PC-3 (cell line): ENCODE data around the gene PNLIPRP2. TPM values are rescaled to one million over a fixed set of nuclear protein-coding genes. Genes with fewer than 3 reads are reported as not detected.

Experiments
- ATAC-seq: fragments of 200-7000 bp; cut with Tn5 transposase; 2 replicates; pipeline ENCODE4 v1.9.1; 2020; ENCODE audit warnings: mild to moderate bottlenecking, moderate library complexity
- BruUV-seq: library from RNA; stranded (reverse); fragments of 400-500 nt; replicated peaks from 2 replicates; lab custom pipeline; 2021; lab: Mats Ljungman, UMichigan
- CTCF ChIA-PET: fragments of 300-600 bp; sonication (Branson Sonifier 250); formaldehyde crosslinking; loops from one replicate; lab custom pipeline; 2022; ENCODE audit warnings: antibody characterized with exemption; lab: Charles Lee
- POLR2A ChIA-PET: fragments of 300-600 bp; sonication (Branson Sonifier 250); formaldehyde crosslinking; loops from one replicate; lab custom pipeline; 2022; ENCODE audit warnings: antibody characterized with exemption; ENCODE audit not compliant: unreplicated experiment; lab: Charles Lee
- DNase-seq: peaks from one replicate; pipeline ENCODE4 v3.0.0-alpha.2; 2015
- H2AFZ ChIP-seq: fragments of 300-600 bp; sonication (generic); 2 replicates; pipeline ENCODE4 v1.6.0; 2016; ENCODE audit warnings: antibody characterized with exemption, low read length
- H3F3A ChIP-seq: fragments of 300-600 bp; sonication (generic); one replicate; pipeline ENCODE4 v1.6.0; 2017; ENCODE audit warnings: antibody characterized with exemption, low read length, control low read depth, mild to moderate bottlenecking; ENCODE audit not compliant: unreplicated experiment
- H3K27ac ChIP-seq: fragments of 300-600 bp; sonication (generic); 2 replicates; pipeline ENCODE4 v1.5.1; 2016; ENCODE audit warnings: mild to moderate bottlenecking, low read length
- H3K27me3 ChIP-seq: fragments of 300-600 bp; sonication (generic); 2 replicates; pipeline ENCODE4 v1.6.1; 2016; ENCODE audit warnings: low read length, mixed read lengths
- H3K36me3 ChIP-seq: fragments of 300-600 bp; sonication (generic); 2 replicates; pipeline ENCODE4 v1.6.1; 2016; ENCODE audit warnings: low read depth, mixed run types, low read length, mixed read lengths
- H3K4me1 ChIP-seq: fragments of 300-600 bp; sonication (generic); 2 replicates; pipeline ENCODE4 v1.5.1; 2016; ENCODE audit warnings: low read length; ENCODE audit not compliant: insufficient read depth
- H3K4me2 ChIP-seq: fragments of 300-600 bp; sonication (generic); 2 replicates; pipeline ENCODE4 v1.6.0; 2016; ENCODE audit warnings: low read length
- H3K4me3 ChIP-seq: fragments of 300-600 bp; sonication (generic); 2 replicates; pipeline ENCODE4 v1.5.1; 2016; ENCODE audit warnings: mild to moderate bottlenecking, low read length, mixed read lengths
- H3K79me2 ChIP-seq: fragments of 300-600 bp; sonication (generic); 2 replicates; pipeline ENCODE4 v1.6.1; 2017; ENCODE audit warnings: low read length, mixed read lengths
- H3K9ac ChIP-seq: fragments of 300-600 bp; sonication (generic); 2 replicates; pipeline ENCODE4 v1.6.0; 2016; ENCODE audit warnings: mild to moderate bottlenecking, low read length
- H3K9me2 ChIP-seq: fragments of 300-600 bp; sonication (generic); replicated peaks from 2 replicates; pipeline ENCODE4 v1.6.1; 2016; ENCODE audit warnings: mixed run types, low read length, mixed read lengths
- H3K9me3 ChIP-seq: fragments of 300-600 bp; sonication (generic); 2 replicates; pipeline ENCODE4 v1.6.1; 2016; ENCODE audit warnings: low read length, mixed read lengths
- H4K20me1 ChIP-seq: fragments of 300-600 bp; sonication (generic); 2 replicates; pipeline ENCODE4 v1.6.1; 2016; ENCODE audit warnings: low read length, mixed read lengths
- CTCF ChIP-seq: fragments of 300-600 bp; sonication (generic); conservative IDR thresholded peaks from 2 replicates; pipeline ENCODE4 v1.5.1; 2017; ENCODE audit warnings: antibody characterized with exemption, low read depth, mild to moderate bottlenecking, low read length
- EZH2 ChIP-seq: fragments of 300-600 bp; sonication (generic); IDR thresholded peaks from one replicate; pipeline ENCODE4 v1.6.1; 2017; ENCODE audit warnings: antibody characterized with exemption, mild to moderate bottlenecking, low read length; ENCODE audit not compliant: unreplicated experiment
- EZH2phosphoT487 ChIP-seq: fragments of 300-600 bp; sonication (generic); IDR thresholded peaks from 2 replicates; pipeline ENCODE4 v1.6.1; 2018; ENCODE audit warnings: mild to moderate bottlenecking, antibody characterized with exemption, low read length, borderline replicate concordance
- intact Hi-C: fragments of 100-400 bp; cut with micrococcal nuclease; formaldehyde crosslinking; loops from 2 replicates; pipeline ENCODE4 v1.9.0; 2023
- total RNA-seq: library from RNA; depleted of rRNA; stranded (reverse); fragments of >200 nt; gene quantifications from 2 replicates; pipeline ENCODE4 v1.2.3, GENCODE V29; 2014

Gene PNLIPRP2
- total RNA-seq, 1 experiment from 2014 or later, result not detected

DNA sequence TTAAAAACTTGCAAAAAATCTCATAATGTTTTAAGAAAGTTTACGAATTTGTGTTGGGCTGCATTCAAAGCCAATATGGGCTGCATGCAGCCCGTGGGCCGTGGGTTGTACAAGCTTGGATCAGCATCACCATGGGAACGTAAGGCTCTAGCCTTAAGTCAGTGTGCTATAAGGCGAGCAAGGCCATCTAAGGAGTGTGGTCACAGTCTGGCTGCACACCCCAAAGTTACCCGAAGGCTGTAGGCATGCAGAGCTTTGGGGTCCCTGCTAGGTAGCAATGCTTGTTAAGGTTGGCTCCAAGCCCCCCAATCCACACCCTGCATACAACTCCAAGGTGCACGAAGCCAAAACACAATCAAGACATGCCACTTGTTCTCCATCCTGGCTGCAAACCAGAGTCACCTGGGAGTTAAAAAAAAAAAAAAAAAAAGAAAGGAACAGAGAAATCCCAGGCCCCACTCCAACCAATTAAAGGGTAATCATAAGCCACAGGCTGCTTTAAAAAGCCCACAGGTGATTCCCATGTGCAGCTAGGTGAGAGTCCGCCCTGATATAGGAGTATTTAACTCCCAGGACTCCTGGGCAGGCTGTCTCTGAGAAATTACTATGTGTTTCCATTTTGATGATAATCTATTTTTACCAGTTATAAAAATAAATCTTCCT lies 8.5 kb upstream of the PNLIPRP2 start:
- BruUV-seq, result no TSS peak
- no peak overlapping the region for H2AFZ ChIP-seq

DNA sequence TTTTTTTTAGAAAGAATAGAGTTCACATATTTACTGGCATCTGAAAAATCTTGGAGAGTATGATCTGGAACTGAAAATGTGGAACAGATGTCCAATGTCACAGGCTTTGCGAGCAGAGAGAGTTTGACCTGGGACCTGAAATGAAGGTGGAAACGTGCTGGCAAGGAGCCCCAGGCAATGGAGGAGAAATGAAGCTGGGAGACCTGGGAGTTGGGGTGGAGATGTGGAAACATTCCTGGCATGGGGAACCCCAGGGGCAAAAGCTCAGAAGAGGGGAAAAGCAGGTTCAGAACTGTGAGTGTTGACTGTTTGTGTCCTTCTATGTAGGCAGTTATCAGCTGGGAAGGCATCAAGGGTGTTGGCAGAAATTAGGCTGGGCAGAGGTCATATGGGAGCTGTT lies 7.3 kb upstream of the PNLIPRP2 start:
- Histone ChIP-seq H3K9me2 (no peaks in the 10 kb centered on the region), H3F3A (no peaks in the 10 kb centered on the region), H3K4me3 (no peak overlapping the region), H3K9me3 (no peaks in the 10 kb centered on the region), H3K27me3 (no peaks in the 10 kb centered on the region), H2AFZ (no peak overlapping the region), H3K9ac (no peak overlapping the region), H4K20me1 (no peaks in the 10 kb centered on the region), H3K27ac (no peak overlapping the region), H3K4me2 (no peak overlapping the region), H3K79me2 (no peaks in the 10 kb centered on the region), H3K36me3 (no peaks in the 10 kb centered on the region), H3K4me1 (no peaks in the 10 kb centered on the region)
- BruUV-seq, result no TSS peak
- intact Hi-C loops, result no loop called here
- no peak for DNase-seq
- no peak for ATAC-seq
- ChIA-PET CTCF (no interaction called here), POLR2A (no interaction called here)
- TF ChIP-seq EZH2 (no peak), EZH2phosphoT487 (no peak), CTCF (no peak)

More for the DNA sequence above, 8.5 kb upstream of the PNLIPRP2 start:
- DNase-seq (no peak), ATAC-seq (no peak)
- no peaks in the 10 kb centered on the region for H3K36me3 ChIP-seq
- CTCF ChIA-PET, result no interaction called here
- no peaks in the 10 kb centered on the region for H3K9me3 ChIP-seq
- no peaks in the 10 kb centered on the region for H3K4me1 ChIP-seq
- no peak overlapping the region for H3K9ac ChIP-seq
- H3K27me3 ChIP-seq, result no peaks in the 10 kb centered on the region
- TF ChIP-seq EZH2, result no peak
- no peak for TF ChIP-seq CTCF
- no peak for TF ChIP-seq EZH2phosphoT487
- no peak overlapping the region for H3K4me3 ChIP-seq
- no peaks in the 10 kb centered on the region for H3K79me2 ChIP-seq
- intact Hi-C loops, result no loop called here
- no peak overlapping the region for H3K27ac ChIP-seq
- no peaks in the 10 kb centered on the region for H3K9me2 ChIP-seq
- H3K4me2 ChIP-seq, result no peak overlapping the region
- no peaks in the 10 kb centered on the region for H3F3A ChIP-seq
- H4K20me1 ChIP-seq, result no peaks in the 10 kb centered on the region
- POLR2A ChIA-PET, result no interaction called here

GRCh38 chr10:116614796-116615195 lies 6.0 kb upstream of the PNLIPRP2 start:
- Histone ChIP-seq H2AFZ (no peak overlapping the region), H3K36me3 (no peaks in the 10 kb centered on the region), H3K9ac (no peak overlapping the region), H3K9me2 (no peaks in the 10 kb centered on the region), H3K27me3 (no peaks in the 10 kb centered on the region; the same call in 1 of the 2 replicates), H3K27ac (no peak overlapping the region), H3K4me3 (no peak overlapping the region), H3K4me2 (no peak overlapping the region), H3K79me2 (no peaks in the 10 kb centered on the region), H3F3A (no peaks in the 10 kb centered on the region), H3K9me3 (no peaks in the 10 kb centered on the region), H3K4me1 (no peaks in the 10 kb centered on the region), H4K20me1 (no peaks in the 10 kb centered on the region)
- no TSS peak for BruUV-seq
- DNase-seq (no peak), ATAC-seq (no peak)
- no peak for TF ChIP-seq CTCF
- ChIA-PET POLR2A (no interaction called here), CTCF (no interaction called here)
- intact Hi-C loops, result no loop called here
